Measurements from ENCODE around the gene ST6GALNAC3.

The ST6GALNAC3 gene

GRCh38 chr1:76366726-76367125 lies 292.2 kb downstream of the ST6GALNAC3 start:
- Histone ChIP-seq H3F3A (ENCODE audit: control insufficient read depth, insufficient read depth) (no peaks in the 10 kb centered on the region), H3K9me2 (replicated peaks; ENCODE audit: control insufficient read depth, low read length) (no peaks in the 10 kb centered on the region), H3K27me3 (ENCODE audit: control insufficient read depth, low read length) (no peaks in the 10 kb centered on the region), H4K20me1 (ENCODE audit: control insufficient read depth, insufficient read depth, low read depth, low read length) (no peaks in the 10 kb centered on the region), H3K4me2 (ENCODE audit: low read length) (no peak overlapping the region), H3K27ac (ENCODE audit: low read depth, low read length) (no peak overlapping the region), H3K9me3 (ENCODE audit: control insufficient read depth, insufficient read depth, low read length) (no peaks in the 10 kb centered on the region), H3K4me3 (ENCODE audit: low read length) (no peak overlapping the region), H3K4me1 (ENCODE audit: control insufficient read depth, low read length) (no peaks in the 10 kb centered on the region), H3K36me3 (ENCODE audit: control insufficient read depth, low read length) (no peaks in the 10 kb centered on the region), H3K79me2 (ENCODE audit: control insufficient read depth, low read length) (no peaks in the 10 kb centered on the region)
- TF ChIP-seq EZH2phosphoT487 (IDR thresholded peaks at IDR 0.05; ENCODE audit: borderline replicate concordance, low read length), result no peak
- TF ChIP-seq CTCF (IDR thresholded peaks at IDR 0.05; ENCODE audit: low read depth, low read length, poor library complexity, severe bottlenecking), result no peak

- Histone ChIP-seq H4K20me1 (ENCODE audit: control insufficient read depth, insufficient read depth, low read depth, low read length) (no peaks in the 10 kb centered on the region), H3K4me1 (ENCODE audit: control insufficient read depth, low read length) (no peaks in the 10 kb centered on the region), H3K9me3 (ENCODE audit: control insufficient read depth, insufficient read depth, low read length) (no peaks in the 10 kb centered on the region), H3K36me3 (ENCODE audit: control insufficient read depth, low read length) (no peaks in the 10 kb centered on the region), H3K27ac (ENCODE audit: low read depth, low read length) (no peak overlapping the region), H3K79me2 (ENCODE audit: control insufficient read depth, low read length) (no peaks in the 10 kb centered on the region), H3K4me3 (ENCODE audit: low read length) (no peak overlapping the region), H3K27me3 (ENCODE audit: control insufficient read depth, low read length) (no peaks in the 10 kb centered on the region), H3K4me2 (ENCODE audit: low read length) (no peak overlapping the region), H3K9me2 (replicated peaks; ENCODE audit: control insufficient read depth, low read length) (no peaks in the 10 kb centered on the region), H3F3A (ENCODE audit: control insufficient read depth, insufficient read depth) (no peaks in the 10 kb centered on the region)
- TF ChIP-seq CTCF (IDR thresholded peaks at IDR 0.05; ENCODE audit: low read depth, low read length, poor library complexity, severe bottlenecking) (no peak), EZH2phosphoT487 (IDR thresholded peaks at IDR 0.05; ENCODE audit: borderline replicate concordance, low read length) (no peak)
Observed at GRCh38 chr1:76371941-76372340, 297.4 kb downstream of the ST6GALNAC3 start.

GRCh38 chr1:76374086-76374485 lies 299.5 kb downstream of the ST6GALNAC3 start:
- no peak for TF ChIP-seq CTCF (IDR thresholded peaks at IDR 0.05; ENCODE audit: low read depth, low read length, poor library complexity, severe bottlenecking)
- TF ChIP-seq EZH2phosphoT487 (IDR thresholded peaks at IDR 0.05; ENCODE audit: borderline replicate concordance, low read length), result no peak
- Histone ChIP-seq H3K4me2 (ENCODE audit: low read length) (no peak overlapping the region), H4K20me1 (ENCODE audit: control insufficient read depth, insufficient read depth, low read depth, low read length) (no peaks in the 10 kb centered on the region), H3K9me2 (replicated peaks; ENCODE audit: control insufficient read depth, low read length) (no peaks in the 10 kb centered on the region), H3F3A (ENCODE audit: control insufficient read depth, insufficient read depth) (no peaks in the 10 kb centered on the region), H3K9me3 (ENCODE audit: control insufficient read depth, insufficient read depth, low read length) (no peaks in the 10 kb centered on the region), H3K4me1 (ENCODE audit: control insufficient read depth, low read length) (no peaks in the 10 kb centered on the region), H3K4me3 (ENCODE audit: low read length) (no peak overlapping the region), H3K36me3 (ENCODE audit: control insufficient read depth, low read length) (no peaks in the 10 kb centered on the region), H3K27ac (ENCODE audit: low read depth, low read length) (no peak overlapping the region), H3K27me3 (ENCODE audit: control insufficient read depth, low read length) (no peaks in the 10 kb centered on the region), H3K79me2 (ENCODE audit: control insufficient read depth, low read length) (no peaks in the 10 kb centered on the region)

- Histone ChIP-seq H3K9me3 (ENCODE audit: control insufficient read depth, insufficient read depth, low read length) (no peaks in the 10 kb centered on the region), H3K79me2 (ENCODE audit: control insufficient read depth, low read length) (no peaks in the 10 kb centered on the region), H3K36me3 (ENCODE audit: control insufficient read depth, low read length) (no peaks in the 10 kb centered on the region), H3K4me2 (ENCODE audit: low read length) (no peak overlapping the region), H4K20me1 (ENCODE audit: control insufficient read depth, insufficient read depth, low read depth, low read length) (no peaks in the 10 kb centered on the region), H3K27ac (ENCODE audit: low read depth, low read length) (no peak overlapping the region), H3K9me2 (replicated peaks; ENCODE audit: control insufficient read depth, low read length) (no peaks in the 10 kb centered on the region), H3F3A (ENCODE audit: control insufficient read depth, insufficient read depth) (no peaks in the 10 kb centered on the region), H3K4me3 (ENCODE audit: low read length) (no peak overlapping the region), H3K27me3 (ENCODE audit: control insufficient read depth, low read length) (no peaks in the 10 kb centered on the region), H3K4me1 (ENCODE audit: control insufficient read depth, low read length) (no peaks in the 10 kb centered on the region)
- TF ChIP-seq CTCF (IDR thresholded peaks at IDR 0.05; ENCODE audit: low read depth, low read length, poor library complexity, severe bottlenecking) (no peak), EZH2phosphoT487 (IDR thresholded peaks at IDR 0.05; ENCODE audit: borderline replicate concordance, low read length) (no peak)
Observed at GRCh38 chr1:76377247-76377646, 302.7 kb downstream of the ST6GALNAC3 start.
